K562 (cell line): Measurements from ENCODE around the gene HNRNPH3. TPM values are rescaled to one million over a fixed set of nuclear protein-coding genes. Genes with fewer than 3 reads are reported as not detected.

Source experiments
- BACH1 ChIP-seq: fragments of 200-800 bp; sonication (Bioruptor generic); IDR thresholded peaks from 2 replicates; pipeline ENCODE4 v1.6.1; 2016; ENCODE audit warnings: missing genetic modification characterization, missing compliant biosample characterization
- GTF2F1 ChIP-seq: IDR thresholded peaks from 2 replicates; pipeline ENCODE4 v1.6.1; 2011; ENCODE audit warnings: low read depth, low read length, improper control_type of control experiment
- HNRNPK ChIP-seq: fragments of 200-400 bp; formaldehyde crosslinking; IDR thresholded peaks from one replicate; pipeline ENCODE4 v1.6.1; 2018; ENCODE audit warnings: mild to moderate bottlenecking, low read depth, low read length; ENCODE audit not compliant: poor library complexity, severe bottlenecking
- KLF13 ChIP-seq: fragments of 450-650 bp; IDR thresholded peaks from 2 replicates; pipeline ENCODE4 v1.6.1; 2016; ENCODE audit warnings: missing genetic modification characterization, low read depth, mild to moderate bottlenecking, missing compliant biosample characterization, moderate library complexity, borderline replicate concordance
- NR4A1 ChIP-seq, 2 experiments: fragments of 250-450 bp in 1 of 2; fragments of 450-650 bp in 1 of 2; sonication (Bioruptor Pico) in 1 of 2; IDR thresholded peaks; 2 replicates each; pipeline versions ENCODE4 v1.4.0 to v1.6.1; 2016 to 2020; ENCODE audit warnings: mild to moderate bottlenecking in 2 of 2, missing compliant biosample characterization in 1 of 2, missing genetic modification characterization in 1 of 2, moderate library complexity in 1 of 2
- NUFIP1 ChIP-seq: fragments of 450-650 bp; IDR thresholded peaks from 2 replicates; pipeline ENCODE4 v1.6.1; 2018; ENCODE audit not compliant: partially characterized antibody
- OTX1 ChIP-seq: fragments of 450-650 bp; formaldehyde crosslinking; IDR thresholded peaks from 2 replicates; pipeline ENCODE4 v1.4.0; 2022; ENCODE audit warnings: mild to moderate bottlenecking
- POLR3G ChIP-seq: IDR thresholded peaks from 2 replicates; pipeline ENCODE4 v1.6.1; 2011; ENCODE audit not compliant: insufficient read length, insufficient replicate concordance; ENCODE audit errors: extremely low read depth
- SAP30 ChIP-seq: fragments of 200-600 bp; sonication (generic); IDR thresholded peaks from 2 replicates; pipeline ENCODE4 v1.6.1; 2012; ENCODE audit warnings: borderline replicate concordance, low read depth, mild to moderate bottlenecking, moderate library complexity, low read length, control low read depth, inconsistent platforms; ENCODE audit not compliant: insufficient read depth, poor library complexity, severe bottlenecking
- STAT5A ChIP-seq: IDR thresholded peaks from 2 replicates; pipeline ENCODE4 v1.6.1; 2012; ENCODE audit warnings: low read length, inconsistent platforms, borderline replicate concordance
- TBL1XR1 ChIP-seq, 2 experiments: IDR thresholded peaks; 2 replicates each; pipeline ENCODE4 v1.6.1; 2012; ENCODE audit warnings: improper control_type of control experiment in 2 of 2, low read length in 2 of 2, mild to moderate bottlenecking in 1 of 2
- ZNF121 ChIP-seq: sonication (generic); formaldehyde crosslinking; conservative IDR thresholded peaks from 2 replicates; pipeline ENCODE4 v1.8.0; 2022; ENCODE audit warnings: missing genetic modification reagents
- ZNF551 ChIP-seq: fragments of 250-450 bp; sonication (Bioruptor Pico); IDR thresholded peaks from 2 replicates; pipeline ENCODE4 v1.5.0; 2021; ENCODE audit warnings: mild to moderate bottlenecking, moderate library complexity
- ZNF830 ChIP-seq: fragments of 250-450 bp; sonication (Bioruptor Pico); IDR thresholded peaks from 2 replicates; pipeline ENCODE4 v1.5.0; 2021; ENCODE audit warnings: mild to moderate bottlenecking
- polyA plus RNA-seq, 8 experiments: library from polyadenylated mRNA; depleted of rRNA in 4 of 8; stranded (reverse) in 5 of 8; unstranded in 3 of 8; fragments of >200 nt; fragmentation: Nextera tagmentation in 2 of 8; fragmentation: Illumina TruSeq in 1 of 8; extraction: Ambion mirVana in 2 of 8; extraction: Trizol in 1 of 8; gene quantifications; 2 replicates each; pipeline versions ENCODE4 v1.2.1 to v1.2.3, GENCODE V29; 2011 to 2014; ENCODE audit warnings: inconsistent platforms in 1 of 8, missing spikeins in 1 of 8
- total RNA-seq, 7 experiments: library from RNA; depleted of rRNA in 6 of 7; stranded (reverse); fragments of >200 nt in 6 of 7; fragmentation: Illumina TruSeq in 2 of 7; extraction: Trizol in 2 of 7; gene quantifications; 2 replicates each; pipeline versions ENCODE4 v1.2.1 to v1.2.3, GENCODE V29; 2011 to 2021; ENCODE audit warnings: low replicate concordance in 1 of 7
- TF ChIP-seq, protein P1 (sequence below): fragments of 200-800 bp; sonication (Bioruptor generic); IDR thresholded peaks from 2 replicates; pipeline ENCODE4 v1.6.1; 2017; ENCODE audit warnings: missing genetic modification characterization, missing compliant biosample characterization
- TF ChIP-seq, protein P2 (sequence below): fragments of 450-650 bp; IDR thresholded peaks from 2 replicates; pipeline ENCODE4 v1.6.1; 2014; ENCODE audit warnings: low read depth, mild to moderate bottlenecking, moderate library complexity, borderline replicate concordance
- TF ChIP-seq, protein P3 (sequence below): fragments of 250-450 bp; sonication (Bioruptor Pico); IDR thresholded peaks from 2 replicates; pipeline ENCODE4 v1.4.0; 2020; ENCODE audit warnings: mild to moderate bottlenecking, moderate library complexity
- TF ChIP-seq, protein P4 (sequence below): fragments of 450-650 bp; formaldehyde crosslinking; conservative IDR thresholded peaks from 2 replicates; pipeline ENCODE4 v1.4.0; 2022; ENCODE audit warnings: mild to moderate bottlenecking, missing genetic modification characterization

The HNRNPH3 gene
- total and polyA plus RNA-seq, 9 of the 15 experiments (the other 6 are each of a cell fraction or from before 2014, with no cell fraction given) = 52.8 to 562 (median 152) TPM

DNA sequence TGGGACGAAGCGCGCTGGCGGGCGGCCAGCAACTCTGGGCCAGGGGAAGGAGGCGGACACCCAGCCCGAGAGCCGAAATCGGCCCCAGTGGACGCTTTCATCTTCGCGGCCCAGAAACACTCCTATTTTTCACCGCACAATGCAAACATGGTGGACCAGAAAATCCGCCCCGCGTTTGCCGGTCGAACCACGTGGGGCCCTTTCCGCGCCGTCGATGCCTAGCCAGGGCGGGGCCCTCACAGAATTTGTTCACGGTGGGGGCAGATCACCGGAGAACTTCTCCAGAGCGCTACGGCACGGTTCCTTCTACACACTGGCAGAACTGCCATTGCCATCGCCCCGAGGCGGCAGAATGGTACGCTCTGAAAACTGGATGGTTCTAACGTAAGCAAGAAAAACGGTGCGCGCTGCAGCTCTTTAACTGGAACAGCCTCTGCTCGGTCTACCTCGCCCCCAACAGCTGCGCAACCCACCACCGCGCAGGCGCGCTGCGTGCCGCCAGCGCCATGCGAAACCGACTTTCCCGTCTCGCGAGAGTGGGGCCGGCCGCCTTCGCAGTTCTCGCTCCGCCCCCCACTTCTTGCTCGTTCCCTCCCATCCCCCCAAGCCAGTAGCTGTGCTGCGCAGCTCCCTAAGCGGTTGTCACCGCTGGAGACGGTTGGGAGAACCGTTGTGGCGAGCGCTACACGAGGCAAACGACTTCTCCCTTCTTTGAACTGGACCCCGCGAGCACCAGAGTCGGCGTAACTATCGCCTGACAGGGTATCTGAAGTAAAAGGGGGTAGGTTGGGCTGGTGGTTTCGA lies at the start of gene HNRNPH3 (continued):
- TF ChIP-seq, protein P1, sequence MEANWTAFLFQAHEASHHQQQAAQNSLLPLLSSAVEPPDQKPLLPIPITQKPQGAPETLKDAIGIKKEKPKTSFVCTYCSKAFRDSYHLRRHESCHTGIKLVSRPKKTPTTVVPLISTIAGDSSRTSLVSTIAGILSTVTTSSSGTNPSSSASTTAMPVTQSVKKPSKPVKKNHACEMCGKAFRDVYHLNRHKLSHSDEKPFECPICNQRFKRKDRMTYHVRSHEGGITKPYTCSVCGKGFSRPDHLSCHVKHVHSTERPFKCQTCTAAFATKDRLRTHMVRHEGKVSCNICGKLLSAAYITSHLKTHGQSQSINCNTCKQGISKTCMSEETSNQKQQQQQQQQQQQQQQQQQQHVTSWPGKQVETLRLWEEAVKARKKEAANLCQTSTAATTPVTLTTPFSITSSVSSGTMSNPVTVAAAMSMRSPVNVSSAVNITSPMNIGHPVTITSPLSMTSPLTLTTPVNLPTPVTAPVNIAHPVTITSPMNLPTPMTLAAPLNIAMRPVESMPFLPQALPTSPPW = peak; percentile 77
- no peak for TF ChIP-seq ZNF830
- TF ChIP-seq, protein P2, sequence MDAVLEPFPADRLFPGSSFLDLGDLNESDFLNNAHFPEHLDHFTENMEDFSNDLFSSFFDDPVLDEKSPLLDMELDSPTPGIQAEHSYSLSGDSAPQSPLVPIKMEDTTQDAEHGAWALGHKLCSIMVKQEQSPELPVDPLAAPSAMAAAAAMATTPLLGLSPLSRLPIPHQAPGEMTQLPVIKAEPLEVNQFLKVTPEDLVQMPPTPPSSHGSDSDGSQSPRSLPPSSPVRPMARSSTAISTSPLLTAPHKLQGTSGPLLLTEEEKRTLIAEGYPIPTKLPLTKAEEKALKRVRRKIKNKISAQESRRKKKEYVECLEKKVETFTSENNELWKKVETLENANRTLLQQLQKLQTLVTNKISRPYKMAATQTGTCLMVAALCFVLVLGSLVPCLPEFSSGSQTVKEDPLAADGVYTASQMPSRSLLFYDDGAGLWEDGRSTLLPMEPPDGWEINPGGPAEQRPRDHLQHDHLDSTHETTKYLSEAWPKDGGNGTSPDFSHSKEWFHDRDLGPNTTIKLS = peak; percentile 98
- peak; percentile 91 for TF ChIP-seq SAP30
- TF ChIP-seq KLF13 (tag) = no peak
- no peak for TF ChIP-seq HNRNPK
- TF ChIP-seq, protein P3, sequence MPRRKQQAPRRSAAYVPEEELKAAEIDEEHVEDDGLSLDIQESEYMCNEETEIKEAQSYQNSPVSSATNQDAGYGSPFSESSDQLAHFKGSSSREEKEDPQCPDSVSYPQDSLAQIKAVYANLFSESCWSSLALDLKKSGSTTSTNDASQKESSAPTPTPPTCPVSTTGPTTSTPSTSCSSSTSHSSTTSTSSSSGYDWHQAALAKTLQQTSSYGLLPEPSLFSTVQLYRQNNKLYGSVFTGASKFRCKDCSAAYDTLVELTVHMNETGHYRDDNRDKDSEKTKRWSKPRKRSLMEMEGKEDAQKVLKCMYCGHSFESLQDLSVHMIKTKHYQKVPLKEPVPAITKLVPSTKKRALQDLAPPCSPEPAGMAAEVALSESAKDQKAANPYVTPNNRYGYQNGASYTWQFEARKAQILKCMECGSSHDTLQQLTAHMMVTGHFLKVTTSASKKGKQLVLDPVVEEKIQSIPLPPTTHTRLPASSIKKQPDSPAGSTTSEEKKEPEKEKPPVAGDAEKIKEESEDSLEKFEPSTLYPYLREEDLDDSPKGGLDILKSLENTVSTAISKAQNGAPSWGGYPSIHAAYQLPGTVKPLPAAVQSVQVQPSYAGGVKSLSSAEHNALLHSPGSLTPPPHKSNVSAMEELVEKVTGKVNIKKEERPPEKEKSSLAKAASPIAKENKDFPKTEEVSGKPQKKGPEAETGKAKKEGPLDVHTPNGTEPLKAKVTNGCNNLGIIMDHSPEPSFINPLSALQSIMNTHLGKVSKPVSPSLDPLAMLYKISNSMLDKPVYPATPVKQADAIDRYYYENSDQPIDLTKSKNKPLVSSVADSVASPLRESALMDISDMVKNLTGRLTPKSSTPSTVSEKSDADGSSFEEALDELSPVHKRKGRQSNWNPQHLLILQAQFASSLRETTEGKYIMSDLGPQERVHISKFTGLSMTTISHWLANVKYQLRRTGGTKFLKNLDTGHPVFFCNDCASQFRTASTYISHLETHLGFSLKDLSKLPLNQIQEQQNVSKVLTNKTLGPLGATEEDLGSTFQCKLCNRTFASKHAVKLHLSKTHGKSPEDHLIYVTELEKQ (CRISPR knock-in tag) = no peak
- TF ChIP-seq, protein P4, sequence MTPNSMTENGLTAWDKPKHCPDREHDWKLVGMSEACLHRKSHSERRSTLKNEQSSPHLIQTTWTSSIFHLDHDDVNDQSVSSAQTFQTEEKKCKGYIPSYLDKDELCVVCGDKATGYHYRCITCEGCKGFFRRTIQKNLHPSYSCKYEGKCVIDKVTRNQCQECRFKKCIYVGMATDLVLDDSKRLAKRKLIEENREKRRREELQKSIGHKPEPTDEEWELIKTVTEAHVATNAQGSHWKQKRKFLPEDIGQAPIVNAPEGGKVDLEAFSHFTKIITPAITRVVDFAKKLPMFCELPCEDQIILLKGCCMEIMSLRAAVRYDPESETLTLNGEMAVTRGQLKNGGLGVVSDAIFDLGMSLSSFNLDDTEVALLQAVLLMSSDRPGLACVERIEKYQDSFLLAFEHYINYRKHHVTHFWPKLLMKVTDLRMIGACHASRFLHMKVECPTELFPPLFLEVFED = peak; percentile 59; the same call in 1 of the 2 replicates
- peak; percentile 68; the same call in 1 of the 2 replicates for TF ChIP-seq NR4A1 (CRISPR knock-in tag; IDR thresholded peaks at IDR 0.05)
- no peak; the same call in 1 of the 2 replicates for TF ChIP-seq NR4A1 (tag; IDR thresholded peaks at IDR 0.05)
- TF ChIP-seq ZNF121 (CRISPR knock-in tag) = no peak
- peak; percentile 91 for TF ChIP-seq OTX1 (CRISPR knock-in tag)
- TF ChIP-seq BACH1 = 0 out of 2 replicates have a peak, but pooled peaks have one; percentile 2
- peak; percentile 6 to 8; a peak in 2 of 4 replicates for TF ChIP-seq TBL1XR1 (IDR thresholded peaks at IDR 0.05; ENCODE audit: low read length in 2 of 2)
- no peak for TF ChIP-seq POLR3G
- TF ChIP-seq GTF2F1 = peak; percentile 96
- TF ChIP-seq ZNF551 (CRISPR knock-in tag) = no peak
- peak; percentile 32; the same call in 1 of the 2 replicates for TF ChIP-seq STAT5A
- peak; percentile 2 for TF ChIP-seq NUFIP1
